Renal pelvis (tissue), 4 donors: ENCODE data around the gene PCDHGA9. TPM values are rescaled to one million over a fixed set of nuclear protein-coding genes. Genes with fewer than 3 reads are reported as not detected.
"Not testable (repeated sequence)": the region's sequence is repeated elsewhere in the genome, so short reads cannot be mapped to it uniquely, and the experiment has no call there.

Source experiments
- DNase-seq: peaks from one replicate; pipeline ENCODE4 v3.0.0-alpha.2; 2013
- polyA plus RNA-seq, 3 donors: library from polyadenylated mRNA; unstranded; fragments of 120-200 nt; gene quantifications; one replicate each; pipeline ENCODE4 v1.2.1, GENCODE V29; 2013; ENCODE audit not compliant: insufficient read length in 3 of 3

The PCDHGA9 gene
- polyA plus RNA-seq, 3 donors: 4.8 to 6.1 (median 5.5) TPM

DNA sequence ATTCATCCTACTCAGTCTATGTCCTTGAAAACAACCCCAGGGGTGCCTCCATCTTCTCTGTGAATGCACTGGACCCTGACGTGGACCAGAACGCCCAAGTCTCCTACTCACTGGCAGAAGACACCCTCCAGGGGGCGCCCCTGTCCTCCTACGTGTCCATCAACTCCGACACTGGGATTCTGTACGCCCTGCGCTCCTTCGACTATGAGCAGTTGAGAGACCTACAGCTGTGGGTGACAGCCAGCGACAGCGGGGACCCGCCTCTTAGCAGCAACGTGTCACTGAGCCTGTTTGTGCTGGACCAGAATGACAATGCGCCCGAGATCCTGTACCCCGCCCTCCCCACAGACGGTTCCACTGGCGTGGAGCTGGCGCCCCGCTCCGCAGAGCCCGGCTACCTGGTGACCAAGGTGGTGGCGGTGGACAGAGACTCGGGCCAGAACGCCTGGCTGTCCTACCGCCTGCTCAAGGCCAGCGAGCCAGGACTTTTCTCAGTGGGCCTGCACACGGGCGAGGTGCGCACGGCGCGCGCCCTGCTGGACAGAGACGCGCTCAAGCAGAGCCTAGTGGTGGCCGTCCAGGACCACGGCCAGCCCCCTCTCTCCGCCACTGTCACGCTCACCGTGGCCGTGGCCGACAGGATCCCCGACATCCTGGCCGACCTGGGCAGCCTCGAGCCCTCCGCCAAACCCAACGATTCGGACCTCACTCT, 27.0 kb upstream of the PCDHGA9 start:
- not testable (repeated sequence) for DNase-seq

DNA sequence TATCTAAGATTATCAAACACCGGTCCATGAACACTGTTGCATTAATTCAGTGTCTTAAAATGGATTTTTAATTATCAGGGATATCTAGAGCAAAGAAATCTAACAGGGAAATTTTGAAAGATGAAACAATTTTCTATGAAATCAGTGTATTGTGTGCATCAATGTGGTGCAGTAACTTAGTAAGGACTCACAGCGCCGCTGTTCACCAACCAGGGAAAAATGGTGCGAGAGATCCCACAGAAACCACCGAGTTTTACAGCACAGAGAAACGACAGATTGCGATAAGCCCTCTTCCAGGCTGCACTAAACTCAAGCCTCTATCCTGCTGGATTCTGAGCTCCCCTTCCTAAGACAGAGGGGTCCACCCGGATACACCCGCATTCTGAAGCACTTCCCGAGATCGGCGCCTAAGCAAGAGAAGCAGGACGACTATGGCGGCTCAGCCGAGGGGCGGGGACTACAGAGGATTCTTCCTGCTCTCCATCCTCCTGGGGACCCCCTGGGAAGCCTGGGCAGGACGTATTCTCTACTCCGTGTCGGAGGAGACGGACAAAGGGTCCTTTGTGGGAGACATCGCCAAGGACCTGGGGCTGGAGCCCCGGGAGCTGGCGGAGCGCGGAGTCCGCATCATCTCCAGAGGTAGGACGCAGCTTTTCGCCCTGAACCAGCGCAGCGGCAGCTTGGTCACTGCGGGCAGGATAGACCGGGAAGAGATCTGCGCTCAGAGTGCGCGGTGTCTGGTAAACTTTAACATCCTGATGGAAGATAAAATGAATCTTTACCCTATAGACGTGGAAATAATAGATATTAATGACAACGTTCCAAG, 19.9 kb upstream of the PCDHGA9 start, which contains the start of gene PCDHGA7:
TSS of gene PCDHGA7 (plus strand) at position 274 of the 826 bp plus-strand sequence. CDS start at position 432, 158 bp downstream.
- DNase-seq: no peak

DNA sequence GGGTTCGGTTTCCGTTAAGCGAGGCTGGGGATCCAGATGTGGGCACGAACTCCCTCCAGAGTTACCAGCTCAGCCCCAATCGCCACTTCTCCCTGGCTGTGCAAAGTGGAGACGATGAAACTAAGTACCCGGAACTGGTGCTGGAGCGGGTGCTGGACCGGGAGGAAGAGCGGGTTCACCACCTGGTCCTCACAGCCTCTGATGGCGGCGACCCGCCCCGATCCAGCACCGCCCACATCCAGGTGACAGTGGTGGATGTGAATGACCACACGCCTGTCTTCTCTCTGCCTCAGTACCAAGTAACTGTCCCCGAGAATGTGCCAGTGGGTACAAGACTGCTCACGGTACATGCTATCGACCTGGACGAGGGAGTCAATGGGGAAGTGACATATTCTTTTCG, 19.2 kb upstream of the PCDHGA9 start:
- DNase-seq: no peak

DNA sequence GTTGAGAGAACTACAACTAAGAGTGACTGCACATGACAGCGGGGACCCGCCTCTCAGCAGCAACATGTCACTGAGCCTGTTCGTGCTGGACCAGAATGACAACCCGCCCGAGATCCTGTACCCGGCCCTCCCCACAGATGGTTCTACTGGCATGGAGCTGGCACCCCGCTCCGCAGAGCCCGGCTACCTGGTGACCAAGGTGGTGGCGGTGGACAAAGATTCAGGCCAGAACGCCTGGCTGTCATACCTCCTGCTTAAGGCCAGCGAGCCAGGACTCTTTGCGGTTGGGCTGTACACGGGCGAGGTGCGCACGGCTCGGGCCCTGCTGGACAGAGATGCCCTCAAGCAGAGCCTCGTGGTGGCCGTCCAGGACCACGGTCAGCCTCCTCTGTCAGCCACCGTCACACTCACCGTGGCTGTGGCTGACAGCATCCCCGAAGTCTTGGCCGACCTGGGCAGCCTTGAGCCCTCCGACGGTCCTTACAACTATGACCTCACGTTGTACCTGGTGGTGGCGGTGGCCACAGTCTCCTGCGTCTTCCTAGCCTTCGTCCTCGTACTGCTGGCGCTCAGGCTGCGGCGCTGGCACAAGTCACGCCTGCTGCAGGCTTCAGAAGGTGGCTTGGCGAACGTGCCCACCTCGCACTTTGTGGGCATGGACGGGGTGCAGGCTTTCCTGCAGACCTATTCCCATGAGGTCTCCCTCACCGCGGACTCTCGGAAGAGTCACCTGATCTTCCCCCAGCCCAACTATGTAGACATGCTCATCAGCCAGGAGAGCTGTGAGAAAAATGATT, 17.9 kb upstream of the PCDHGA9 start:
- no peak for DNase-seq

DNA sequence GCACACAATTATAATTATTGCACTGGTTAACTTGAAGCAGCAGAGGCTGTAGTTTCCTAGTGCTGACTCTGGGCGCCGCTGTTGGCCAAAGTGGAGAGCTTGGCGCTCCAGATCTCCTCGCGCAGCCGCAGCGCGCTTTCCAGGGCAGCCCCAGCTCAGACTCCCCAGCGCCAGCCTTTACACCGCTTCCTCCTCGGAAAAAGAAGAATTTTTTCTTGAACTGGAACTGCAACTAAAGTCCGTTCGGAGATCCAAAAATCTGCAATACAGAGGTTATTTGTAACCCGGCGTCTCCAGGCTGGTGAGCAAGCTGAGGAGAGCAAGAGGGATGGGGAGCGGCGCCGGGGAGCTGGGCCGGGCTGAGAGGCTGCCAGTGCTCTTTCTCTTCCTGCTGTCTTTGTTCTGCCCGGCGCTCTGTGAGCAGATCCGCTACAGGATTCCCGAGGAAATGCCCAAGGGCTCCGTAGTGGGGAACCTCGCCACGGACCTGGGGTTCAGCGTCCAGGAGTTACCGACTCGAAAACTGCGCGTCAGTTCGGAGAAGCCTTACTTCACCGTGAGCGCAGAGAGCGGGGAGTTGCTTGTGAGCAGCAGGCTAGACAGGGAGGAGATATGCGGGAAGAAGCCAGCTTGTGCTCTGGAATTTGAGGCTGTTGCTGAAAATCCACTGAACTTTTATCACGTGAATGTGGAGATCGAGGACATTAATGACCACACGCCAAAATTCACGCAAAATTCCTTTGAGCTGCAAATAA, 14.8 kb upstream of the PCDHGA9 start, which contains the start of gene PCDHGB4:
TSS of gene PCDHGB4 (plus strand) at position 142 of the 755 bp plus-strand sequence. CDS start at position 329, 187 bp downstream.
- not testable (repeated sequence) for DNase-seq

DNA sequence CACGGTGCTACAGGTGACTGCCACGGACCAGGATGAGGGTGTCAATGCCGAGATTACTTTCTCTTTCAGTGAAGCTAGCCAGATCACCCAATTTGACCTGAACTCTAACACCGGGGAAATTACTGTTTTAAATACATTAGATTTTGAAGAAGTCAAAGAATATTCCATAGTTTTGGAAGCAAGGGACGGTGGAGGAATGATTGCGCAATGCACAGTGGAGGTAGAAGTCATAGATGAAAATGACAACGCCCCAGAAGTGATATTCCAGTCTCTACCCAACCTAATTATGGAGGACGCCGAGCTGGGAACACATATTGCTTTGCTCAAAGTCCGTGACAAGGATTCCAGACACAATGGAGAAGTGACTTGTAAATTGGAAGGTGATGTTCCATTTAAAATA, 13.9 kb upstream of the PCDHGA9 start:
- no peak for DNase-seq

DNA sequence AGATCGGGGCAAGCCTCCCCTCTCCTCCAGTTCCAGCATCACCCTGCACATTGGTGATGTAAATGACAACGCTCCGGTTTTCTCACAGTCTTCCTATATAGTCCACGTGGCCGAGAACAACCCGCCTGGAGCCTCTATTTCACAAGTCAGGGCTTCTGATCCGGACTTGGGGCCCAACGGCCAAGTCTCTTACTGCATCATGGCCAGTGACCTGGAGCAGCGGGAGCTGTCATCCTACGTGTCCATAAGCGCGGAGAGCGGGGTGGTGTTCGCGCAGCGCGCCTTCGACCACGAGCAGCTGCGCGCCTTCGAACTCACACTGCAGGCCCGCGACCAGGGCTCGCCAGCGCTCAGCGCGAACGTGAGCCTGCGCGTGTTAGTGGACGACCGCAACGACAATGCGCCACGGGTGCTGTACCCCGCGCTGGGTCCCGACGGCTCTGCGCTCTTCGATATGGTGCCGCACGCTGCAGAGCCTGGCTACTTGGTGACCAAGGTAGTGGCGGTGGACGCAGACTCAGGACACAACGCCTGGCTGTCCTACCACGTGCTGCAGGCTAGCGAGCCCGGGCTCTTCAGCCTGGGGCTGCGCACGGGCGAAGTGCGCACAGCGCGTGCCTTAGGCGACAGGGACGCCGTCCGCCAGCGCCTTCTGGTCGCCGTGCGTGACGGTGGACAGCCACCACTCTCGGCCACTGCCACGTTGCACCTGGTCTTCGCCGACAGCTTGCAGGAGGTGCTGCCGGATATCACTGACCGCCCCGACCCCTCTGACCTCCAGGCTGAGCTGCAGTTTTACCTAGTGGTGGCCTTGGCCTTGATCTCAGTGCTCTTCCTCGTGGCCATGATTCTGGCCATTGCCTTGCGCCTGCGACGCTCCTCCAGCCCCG, 13.2 kb upstream of the PCDHGA9 start:
- no peak for DNase-seq

DNA sequence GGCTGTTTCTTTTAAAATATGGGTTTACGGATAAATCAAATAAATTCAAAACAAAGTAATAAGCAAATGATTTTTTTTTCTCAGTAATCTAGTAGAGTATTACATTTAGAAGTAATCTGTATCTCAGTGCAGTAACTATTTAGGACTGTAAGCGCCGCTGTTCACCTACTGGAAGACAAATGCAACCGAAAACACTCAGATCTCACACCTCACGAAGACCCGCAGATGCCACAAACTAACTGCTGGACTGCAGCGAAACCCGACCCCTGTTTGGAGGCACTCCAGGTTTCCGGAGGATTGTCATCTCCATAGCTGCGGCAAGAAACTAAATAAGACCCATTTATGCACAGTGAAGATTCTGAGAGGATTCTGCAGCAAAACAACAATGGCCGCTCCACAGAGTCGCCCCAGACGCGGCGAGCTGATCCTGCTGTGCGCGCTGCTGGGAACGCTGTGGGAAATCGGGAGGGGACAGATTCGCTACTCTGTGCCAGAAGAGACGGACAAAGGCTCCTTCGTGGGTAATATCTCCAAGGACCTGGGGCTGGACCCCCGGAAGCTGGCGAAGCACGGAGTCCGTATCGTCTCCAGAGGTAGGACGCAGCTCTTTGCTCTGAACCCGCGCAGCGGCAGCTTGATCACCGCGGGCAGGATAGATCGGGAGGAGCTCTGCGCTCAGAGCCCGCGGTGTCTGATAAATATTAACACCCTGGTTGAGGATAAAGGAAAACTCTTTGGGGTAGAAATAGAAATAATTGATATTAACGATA, 10.0 kb upstream of the PCDHGA9 start, which contains the start of gene PCDHGA8:
TSS of gene PCDHGA8 (plus strand) at position 205 of the 770 bp plus-strand sequence. CDS start at position 386, 181 bp downstream.
- no peak for DNase-seq

DNA sequence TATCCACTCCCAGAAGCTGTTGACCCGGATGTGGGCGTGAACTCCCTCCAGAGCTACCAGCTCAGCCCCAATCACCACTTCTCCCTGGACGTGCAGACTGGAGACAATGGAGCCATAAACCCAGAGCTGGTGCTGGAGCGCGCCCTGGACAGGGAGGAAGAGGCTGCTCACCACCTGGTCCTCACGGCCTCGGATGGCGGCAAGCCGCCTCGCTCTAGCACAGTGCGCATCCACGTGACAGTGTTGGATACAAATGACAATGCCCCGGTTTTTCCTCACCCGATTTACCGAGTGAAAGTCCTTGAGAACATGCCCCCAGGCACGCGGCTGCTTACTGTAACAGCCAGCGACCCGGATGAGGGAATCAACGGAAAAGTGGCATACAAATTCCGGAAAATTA, 9.3 kb upstream of the PCDHGA9 start:
- DNase-seq: no peak

DNA sequence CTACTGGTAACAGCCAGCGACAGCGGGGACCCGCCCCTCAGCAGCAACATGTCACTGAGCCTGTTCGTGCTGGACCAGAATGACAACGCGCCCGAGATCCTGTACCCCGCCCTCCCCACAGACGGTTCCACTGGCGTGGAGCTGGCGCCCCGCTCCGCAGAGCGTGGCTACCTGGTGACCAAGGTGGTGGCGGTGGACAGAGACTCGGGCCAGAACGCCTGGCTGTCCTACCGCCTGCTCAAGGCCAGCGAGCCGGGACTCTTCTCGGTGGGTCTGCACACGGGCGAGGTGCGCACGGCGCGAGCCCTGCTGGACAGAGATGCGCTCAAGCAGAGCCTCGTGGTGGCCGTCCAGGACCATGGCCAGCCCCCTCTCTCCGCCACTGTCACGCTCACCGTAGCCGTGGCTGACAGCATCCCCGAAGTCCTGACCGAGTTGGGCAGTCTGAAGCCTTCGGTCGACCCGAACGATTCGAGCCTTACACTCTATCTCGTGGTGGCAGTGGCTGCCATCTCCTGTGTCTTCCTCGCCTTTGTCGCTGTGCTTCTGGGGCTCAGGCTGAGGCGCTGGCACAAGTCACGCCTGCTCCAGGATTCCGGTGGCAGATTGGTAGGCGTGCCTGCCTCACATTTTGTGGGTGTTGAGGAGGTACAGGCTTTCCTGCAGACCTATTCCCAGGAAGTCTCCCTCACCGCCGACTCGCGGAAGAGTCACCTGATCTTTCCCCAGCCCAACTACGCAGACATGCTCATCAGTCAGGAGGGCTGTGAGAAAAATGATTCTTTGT, 8.0 kb upstream of the PCDHGA9 start:
- not testable (repeated sequence) for DNase-seq

DNA sequence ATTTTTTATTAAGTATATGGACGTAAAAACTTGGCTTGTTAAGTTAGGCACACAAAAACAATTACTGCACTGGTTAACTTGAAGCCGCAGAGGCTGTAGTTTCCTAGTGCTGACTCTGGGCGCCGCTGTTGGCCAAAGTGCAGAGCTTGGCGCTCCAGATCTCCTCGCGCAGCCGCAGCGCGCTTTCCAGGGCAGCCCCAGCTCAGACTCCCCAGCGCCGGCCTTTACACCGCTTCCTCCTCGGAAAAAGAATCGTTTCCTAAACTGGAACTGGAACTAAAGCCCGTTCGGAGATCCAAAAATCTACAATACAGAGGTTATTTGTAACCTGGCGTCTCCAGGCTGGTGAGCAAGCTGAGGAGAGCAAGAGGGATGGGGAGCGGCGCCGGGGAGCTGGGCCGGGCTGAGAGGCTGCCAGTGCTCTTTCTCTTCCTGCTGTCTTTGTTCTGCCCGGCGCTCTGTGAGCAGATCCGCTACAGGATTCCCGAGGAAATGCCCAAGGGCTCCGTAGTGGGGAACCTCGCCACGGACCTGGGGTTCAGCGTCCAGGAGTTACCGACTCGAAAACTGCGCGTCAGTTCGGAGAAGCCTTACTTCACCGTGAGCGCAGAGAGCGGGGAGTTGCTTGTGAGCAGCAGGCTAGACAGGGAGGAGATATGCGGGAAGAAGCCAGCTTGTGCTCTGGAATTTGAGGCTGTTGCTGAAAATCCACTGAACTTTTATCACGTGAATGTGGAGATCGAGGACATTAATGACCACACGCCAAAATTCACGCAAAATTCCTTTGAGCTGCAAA, 4.6 kb upstream of the PCDHGA9 start, which contains the start of gene PCDHGB5:
TSS of gene PCDHGB5 (plus strand) at position 192 of the 796 bp plus-strand sequence. CDS start at position 373, 181 bp downstream.
- DNase-seq: not testable (repeated sequence)

DNA sequence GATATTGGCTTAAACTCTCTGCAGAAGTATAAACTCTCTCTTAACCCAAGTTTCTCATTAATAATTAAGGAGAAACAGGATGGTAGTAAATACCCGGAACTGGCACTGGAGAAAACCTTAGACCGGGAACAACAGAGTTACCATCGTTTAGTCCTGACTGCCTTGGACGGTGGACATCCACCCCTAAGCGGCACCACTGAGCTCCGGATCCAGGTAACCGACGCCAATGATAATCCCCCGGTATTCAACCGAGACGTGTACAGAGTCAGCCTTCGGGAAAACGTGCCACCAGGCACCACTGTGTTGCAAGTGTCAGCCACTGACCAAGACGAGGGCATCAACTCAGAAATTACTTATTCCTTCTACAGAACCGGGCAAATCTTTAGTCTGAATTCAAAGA, 4.0 kb upstream of the PCDHGA9 start:
- DNase-seq: no peak

DNA sequence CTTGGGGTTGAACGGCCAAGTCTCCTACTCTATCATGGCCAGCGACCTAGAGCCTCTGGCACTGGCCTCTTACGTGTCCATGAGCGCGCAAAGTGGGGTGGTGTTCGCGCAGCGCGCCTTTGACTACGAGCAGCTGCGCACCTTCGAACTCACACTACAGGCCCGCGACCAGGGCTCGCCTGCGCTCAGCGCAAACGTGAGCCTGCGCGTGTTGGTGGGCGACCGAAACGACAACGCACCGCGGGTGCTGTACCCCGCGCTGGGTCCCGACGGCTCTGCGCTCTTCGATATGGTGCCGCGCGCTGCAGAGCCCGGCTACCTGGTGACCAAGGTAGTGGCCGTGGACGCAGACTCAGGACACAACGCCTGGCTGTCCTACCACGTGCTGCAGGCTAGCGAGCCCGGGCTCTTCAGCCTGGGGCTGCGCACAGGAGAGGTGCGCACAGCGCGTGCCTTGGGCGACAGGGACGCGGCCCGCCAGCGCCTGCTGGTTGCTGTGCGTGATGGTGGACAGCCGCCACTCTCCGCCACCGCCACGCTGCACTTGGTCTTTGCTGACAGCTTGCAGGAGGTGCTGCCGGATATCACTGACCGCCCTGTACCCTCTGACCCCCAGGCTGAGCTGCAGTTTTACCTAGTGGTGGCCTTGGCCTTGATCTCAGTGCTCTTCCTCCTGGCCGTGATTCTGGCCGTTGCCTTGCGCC, 2.9 kb upstream of the PCDHGA9 start:
- DNase-seq: no peak

DNA sequence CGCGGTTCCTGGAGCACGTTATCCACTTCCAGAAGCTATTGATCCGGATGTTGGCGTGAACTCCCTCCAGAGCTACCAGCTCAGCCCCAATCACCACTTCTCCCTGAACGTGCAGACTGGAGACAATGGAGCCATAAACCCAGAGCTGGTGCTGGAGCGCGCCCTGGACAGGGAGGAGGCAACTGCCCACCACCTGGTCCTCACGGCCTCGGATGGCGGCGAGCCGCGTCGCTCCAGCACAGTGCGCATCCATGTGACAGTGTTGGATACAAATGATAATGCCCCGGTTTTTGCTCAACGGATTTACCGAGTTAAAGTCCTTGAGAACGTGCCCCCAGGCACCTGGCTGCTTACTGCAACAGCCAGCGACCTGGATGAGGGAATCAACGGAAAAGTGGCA, 809 bp downstream of the PCDHGA9 start:
- DNase-seq: no peak

DNA sequence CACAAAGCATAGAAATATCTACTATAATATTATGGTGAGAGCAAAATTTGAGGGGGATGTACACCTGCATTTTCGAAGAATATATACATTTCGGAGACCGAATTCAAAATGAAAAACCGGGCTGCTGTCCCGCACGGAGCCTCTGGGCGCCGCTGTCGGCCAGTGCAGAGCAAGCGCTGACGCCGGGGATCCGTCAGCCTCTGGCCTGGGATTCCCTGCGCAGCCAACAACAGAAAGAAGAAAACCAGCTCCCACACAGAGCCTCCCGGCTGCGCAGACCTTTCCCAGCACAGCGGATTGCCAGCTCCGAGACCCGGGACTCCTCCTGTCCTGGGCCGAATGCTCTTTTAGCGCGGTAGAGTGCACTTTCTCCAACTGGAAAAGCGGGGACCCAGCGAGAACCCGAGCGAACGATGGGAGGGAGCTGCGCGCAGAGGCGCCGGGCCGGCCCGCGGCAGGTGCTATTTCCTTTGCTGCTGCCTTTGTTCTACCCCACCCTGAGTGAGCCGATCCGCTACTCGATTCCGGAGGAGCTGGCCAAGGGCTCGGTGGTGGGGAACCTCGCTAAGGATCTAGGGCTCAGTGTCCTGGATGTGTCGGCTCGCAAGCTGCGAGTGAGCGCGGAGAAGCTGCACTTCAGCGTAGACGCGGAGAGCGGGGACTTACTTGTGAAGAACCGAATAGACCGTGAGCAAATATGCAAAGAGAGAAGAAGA, 5.4 kb downstream of the PCDHGA9 start, which contains the start of gene PCDHGB6:
TSS of gene PCDHGB6 (plus strand) at position 232 of the 716 bp plus-strand sequence. CDS start at position 414, 182 bp downstream.
- DNase-seq: not testable (repeated sequence)
